K562 (cell line): ENCODE data around the gene MDK. TPM values are rescaled to one million over a fixed set of nuclear protein-coding genes. Genes with fewer than 3 reads are reported as not detected.
A peak's percentile ranks its signal among the peaks of the same experiment; 100 is the strongest.

Source experiments
- ATAC-seq: fragments of 200-7000 bp; cut with Tn5 transposase; 3 replicates; pipeline ENCODE4 v1.9.1; 2020; ENCODE audit warnings: moderate library complexity
- BruUV-seq: library from RNA; stranded (reverse); fragments of 400-500 nt; replicated peaks from 2 replicates; lab custom pipeline; 2021; lab: Mats Ljungman, UMichigan
- CTCF ChIA-PET: fragments of 300-600 bp; formaldehyde crosslinking; extraction: SDS; loops from one replicate; lab custom pipeline; 2021; ENCODE audit warnings: low intra/inter-chr PET ratio; lab: Yijun Ruan, JAX
- POLR2A ChIA-PET: fragments of 300-600, 350-650 bp; sonication (Branson Sonifier 250); formaldehyde crosslinking; extraction: SDS; loops from one replicate; lab custom pipeline; 2021; ENCODE audit warnings: antibody characterized with exemption, inconsistent platforms; lab: Yijun Ruan, JAX
- DNase-seq, 4 experiments: peaks; one replicate each; pipeline versions ENCODE4 v3.0.0 to v3.0.0-alpha.2; 2011 to 2018; ENCODE audit warnings: low spot score in 3 of 4, mixed read lengths in 3 of 4; ENCODE audit errors: extremely low read depth in 1 of 4
- FAIRE-seq: peaks from 2 replicates; lab custom pipeline; 2011; peaks lifted over from hg19 to GRCh38; lab: Jason Lieb, UNC
- H2AFZ ChIP-seq: 2 replicates; pipeline ENCODE4 v1.6.0; 2011; ENCODE audit warnings: low read depth, low read length, control low read depth, inconsistent platforms
- H3K27ac ChIP-seq: fragments of 200-600 bp; 3 replicates; pipeline ENCODE4 v1.8.0; 2011; ENCODE audit warnings: low read depth, mild to moderate bottlenecking, control low read depth, inconsistent platforms, low read length, moderate library complexity, mixed read lengths; ENCODE audit errors: extremely low read depth
- H3K27me3 ChIP-seq, 2 experiments: fragments of 300-600 bp in 1 of 2; 2 replicates in 1 of 2; 3 replicates in 1 of 2; pipeline versions ENCODE4 v1.6.0 to v1.8.0; 2011; ENCODE audit warnings: inconsistent platforms in 2 of 2, low read length in 2 of 2, mild to moderate bottlenecking in 1 of 2, mixed read lengths in 1 of 2, moderate library complexity in 1 of 2; ENCODE audit not compliant: control insufficient read depth in 2 of 2, insufficient read depth in 2 of 2
- H3K36me3 ChIP-seq: fragments of 300-600 bp; 3 replicates; pipeline ENCODE4 v1.8.0; 2011; ENCODE audit warnings: mild to moderate bottlenecking, low read length, inconsistent platforms; ENCODE audit not compliant: control insufficient read depth, insufficient read depth
- H3K4me1 ChIP-seq, 2 experiments: fragments of 200-600 bp in 1 of 2; replicated peaks in 1 of 2; 2 replicates in 1 of 2; 3 replicates in 1 of 2; pipeline versions ENCODE4 v1.5.1 to v1.8.0; 2011; ENCODE audit warnings: inconsistent platforms in 2 of 2, low read length in 2 of 2, mild to moderate bottlenecking in 1 of 2, mixed read lengths in 1 of 2, moderate library complexity in 1 of 2; ENCODE audit not compliant: control insufficient read depth in 2 of 2, insufficient read depth in 2 of 2
- H3K4me2 ChIP-seq: 2 replicates; pipeline ENCODE4 v1.6.1; 2011; ENCODE audit warnings: low read length, control low read depth, inconsistent platforms, mixed read lengths; ENCODE audit not compliant: insufficient read depth
- H3K4me3 ChIP-seq: fragments of 200-600 bp; sonication (generic), shearing (Covaris generic); 2 replicates; pipeline ENCODE4 v1.5.1; 2016; ENCODE audit warnings: control low read depth, inconsistent platforms
- H3K79me2 ChIP-seq: fragments of 200-600 bp; 3 replicates; pipeline ENCODE4 v1.8.0; 2011; ENCODE audit warnings: low read length, inconsistent platforms; ENCODE audit not compliant: control insufficient read depth, insufficient read depth
- H3K9ac ChIP-seq, 2 experiments: 2 replicates each; pipeline versions ENCODE4 v1.6.0 to v1.6.1; 2011; ENCODE audit warnings: low read depth in 2 of 2, low read length in 2 of 2, control low read depth in 1 of 2, inconsistent platforms in 1 of 2, mild to moderate bottlenecking in 1 of 2, mixed read lengths in 1 of 2; ENCODE audit not compliant: insufficient read depth in 1 of 2
- H3K9me1 ChIP-seq: one replicate; pipeline ENCODE4 v1.6.0; 2011; ENCODE audit warnings: inconsistent platforms, mild to moderate bottlenecking, low read length, moderate library complexity; ENCODE audit not compliant: control insufficient read depth, insufficient read depth
- H3K9me3 ChIP-seq: replicated peaks from 2 replicates; pipeline ENCODE4 v1.5.1; 2011; ENCODE audit warnings: low read depth, low read length, inconsistent platforms; ENCODE audit not compliant: control insufficient read depth, insufficient read depth
- H4K20me1 ChIP-seq: replicated peaks from 2 replicates; pipeline ENCODE4 v1.6.1; 2011; ENCODE audit warnings: low read length, inconsistent platforms, mixed read lengths; ENCODE audit not compliant: control insufficient read depth, insufficient read depth
- ATF1 ChIP-seq, 2 experiments: fragments of 450-650 bp in 1 of 2; IDR thresholded peaks; 2 replicates each; pipeline ENCODE4 v1.6.1; 2016; ENCODE audit warnings: missing compliant biosample characterization in 1 of 2, missing genetic modification characterization in 1 of 2
- EP400 ChIP-seq: fragments of 450-650 bp; IDR thresholded peaks from 2 replicates; pipeline ENCODE4 v1.6.1; 2017; ENCODE audit warnings: antibody characterized with exemption, mild to moderate bottlenecking, moderate library complexity
- WGBS: fragments of 100-300 bp; shearing (Covaris generic); methylation state at CpG from one replicate; pipeline ENCODE4 v1.1.6; 2016; ENCODE audit warnings: low coverage, mixed read lengths; ENCODE audit not compliant: insufficient coverage; ENCODE audit errors: missing lambda C conversion rate; 5-methylcytosine and 5-hydroxymethylcytosine counted together
- in situ Hi-C: fragments of 300-500 bp; cut with MboI; formaldehyde crosslinking; loops from 4 replicates; pipeline ENCODE4 v1.15.0; 2018; ENCODE audit warnings: inconsistent platforms, mixed read lengths
- intact Hi-C: fragments of 100-400 bp; cut with micrococcal nuclease; formaldehyde crosslinking; loops from 2 replicates; pipeline ENCODE4 v1.14.2; 2022
- polyA plus RNA-seq, 8 experiments: library from polyadenylated mRNA; depleted of rRNA in 4 of 8; stranded (reverse) in 5 of 8; unstranded in 3 of 8; fragments of >200 nt; fragmentation: Nextera tagmentation in 2 of 8; fragmentation: Illumina TruSeq in 1 of 8; extraction: Ambion mirVana in 2 of 8; extraction: Trizol in 1 of 8; gene quantifications; 2 replicates each; pipeline versions ENCODE4 v1.2.1 to v1.2.3, GENCODE V29; 2011 to 2014; ENCODE audit warnings: inconsistent platforms in 1 of 8, missing spikeins in 1 of 8
- total RNA-seq, 7 experiments: library from RNA; depleted of rRNA in 6 of 7; stranded (reverse); fragments of >200 nt in 6 of 7; fragmentation: Illumina TruSeq in 2 of 7; extraction: Trizol in 2 of 7; gene quantifications; 2 replicates each; pipeline versions ENCODE4 v1.2.1 to v1.2.3, GENCODE V29; 2011 to 2021; ENCODE audit warnings: low replicate concordance in 1 of 7

Gene MDK
- total and polyA plus RNA-seq, 9 of the 15 experiments (the other 6 are each of a cell fraction or from before 2014, with no cell fraction given): 20.7 to 700 (median 350) TPM

DNA sequence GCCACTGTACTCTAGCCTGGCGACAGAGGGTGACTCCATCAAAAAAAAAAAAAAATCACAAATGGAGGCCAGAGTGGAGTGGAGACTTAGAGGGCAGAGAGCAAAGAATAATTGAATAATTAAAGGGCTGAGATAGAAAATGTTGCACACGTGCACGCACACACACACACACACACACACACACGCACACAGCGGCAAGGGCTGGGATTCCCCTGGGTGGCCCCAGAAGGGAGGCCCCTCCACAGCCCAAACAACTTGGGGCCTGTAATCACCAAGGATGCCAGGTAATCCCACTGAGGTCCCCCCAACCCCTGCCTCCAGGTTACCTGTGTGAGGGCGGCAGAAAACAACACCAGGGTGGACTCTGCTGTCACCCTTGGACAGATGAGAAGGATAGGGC lies 46.2 kb upstream of the MDK start:
- CTCF ChIA-PET: no interaction called here
- BruUV-seq: no TSS peak
- Histone ChIP-seq H3K9me1 (no peaks in the 10 kb centered on the region), H3K9me3 (no peaks in the 10 kb centered on the region), H3K4me1 (peaks cover 24 to 47% of the 10 kb centered on the region in 2 experiments), H3K79me2 (no peaks in the 10 kb centered on the region), H4K20me1 (peaks cover 3% of the 10 kb centered on the region; the same call in 1 of the 2 replicates), H3K27ac (no peak overlapping the region), H3K36me3 (no peaks in the 10 kb centered on the region), H3K9ac (no peak overlapping the region), H3K4me2 (no peak overlapping the region), H2AFZ (no peak overlapping the region), H3K4me3 (no peak overlapping the region), H3K27me3 (peaks cover 25 to 61% of the 10 kb centered on the region in 2 experiments; a peak in 4 of 5 replicates)
- no peak for DNase-seq
- WGBS: 48% methylated on average over 6 of the region's 6 CpGs
- ATAC-seq: no peak
- intact Hi-C loops (no loop called here), in situ Hi-C loops (no loop called here)
- TF ChIP-seq EP400: no peak
- FAIRE-seq: no peak
- POLR2A ChIA-PET: no interaction called here

DNA sequence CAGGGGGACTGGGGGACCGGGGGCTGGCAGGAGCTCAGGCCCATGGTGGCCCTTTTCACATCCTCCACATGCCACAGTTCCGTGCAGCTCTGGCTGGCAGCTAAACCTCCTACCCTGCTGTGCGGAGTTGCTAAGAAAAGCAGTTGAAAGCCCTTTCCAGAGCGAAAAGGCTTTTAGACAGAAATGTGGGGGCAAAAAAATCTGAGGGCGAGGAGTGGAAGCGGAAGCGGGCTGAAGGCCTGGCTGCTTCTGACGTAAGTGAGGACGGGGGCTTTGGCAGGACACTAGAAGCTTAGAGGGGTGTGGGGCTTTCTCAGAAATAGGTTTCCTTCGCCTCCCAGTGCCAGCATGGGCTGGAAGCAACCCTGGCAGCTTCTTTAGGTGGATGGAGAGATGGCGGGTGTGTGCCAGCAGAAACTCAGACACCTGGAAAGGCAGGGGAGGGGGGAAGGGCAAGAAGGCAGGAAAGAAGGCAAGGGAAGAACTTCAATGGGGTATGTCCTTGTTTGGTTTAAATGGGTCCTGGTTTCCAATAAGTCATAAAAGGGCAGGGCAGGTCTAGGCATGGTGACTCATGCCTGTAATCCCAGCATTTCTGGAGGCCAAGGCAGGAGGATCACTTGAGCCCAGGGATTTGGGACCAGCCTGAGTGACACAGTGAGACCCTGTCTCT lies 45.4 kb upstream of the MDK start:
- ATAC-seq (no peak), DNase-seq (no peak), FAIRE-seq (no peak)
- H3K79me2 ChIP-seq: no peaks in the 10 kb centered on the region
- peaks cover 3% of the 10 kb centered on the region; the same call in 1 of the 2 replicates for H4K20me1 ChIP-seq
- H3K4me1 ChIP-seq: peaks cover 16 to 40% of the 10 kb centered on the region in 2 experiments
- no peaks in the 10 kb centered on the region for H3K36me3 ChIP-seq
- no peak for TF ChIP-seq ATF1 (CRISPR knock-in tag; IDR thresholded peaks at IDR 0.05)
- no peak for TF ChIP-seq ATF1 (tag; IDR thresholded peaks at IDR 0.05)
- H3K9ac ChIP-seq: peak overlapping the region in 1 of 2 experiments; percentile 42; a peak in 1 of 4 replicates
- WGBS: 31% methylated on average over 10 of the region's 11 CpGs
- in situ Hi-C loops (no loop called here), intact Hi-C loops (no loop called here)
- no peak overlapping the region for H2AFZ ChIP-seq
- CTCF ChIA-PET: no interaction called here
- no peaks in the 10 kb centered on the region for H3K9me1 ChIP-seq
- no peak overlapping the region for H3K27ac ChIP-seq
- peaks cover 20 to 60% of the 10 kb centered on the region in 2 experiments; a peak in 4 of 5 replicates for H3K27me3 ChIP-seq
- POLR2A ChIA-PET: interaction anchor here (0.6 kb wide), 3 partner anchors 16 to 178 kb away, joined by 3 to 4 read pairs (median 3); no protein-coding TSS in a partner anchor
- no peak overlapping the region for H3K4me2 ChIP-seq
- no peaks in the 10 kb centered on the region for H3K9me3 ChIP-seq
- BruUV-seq: no TSS peak
- no peak overlapping the region for H3K4me3 ChIP-seq
